Transverse colon (tissue), 4 donors: ENCODE results near the gene FFAR2.

Experiments
- EP300 ChIP-seq: sonication (generic); formaldehyde crosslinking; IDR thresholded peaks from one replicate; pipeline ENCODE4 v1.6.1; 2017; ENCODE audit warnings: antibody characterized with exemption, low read depth
- POLR2A ChIP-seq: fragments of 450-650 bp; IDR thresholded peaks from one replicate; pipeline ENCODE4 v1.6.1; 2016; ENCODE audit warnings: antibody characterized with exemption, mild to moderate bottlenecking, moderate library complexity
- POLR2AphosphoS5 ChIP-seq, 3 donors: sonication (generic); formaldehyde crosslinking; IDR thresholded peaks; one replicate each; pipeline ENCODE4 v1.6.1; 2016; ENCODE audit warnings: antibody characterized with exemption in 3 of 3
- TF ChIP-seq, protein P1 (sequence below), 5 experiments: fragments of 200-600 bp in 3 of 5; fragments of 450-650 bp in 2 of 5; sonication (generic) in 3 of 5; IDR thresholded peaks; 1 replicate in 2 of 5; 2 replicates in 3 of 5; pipeline ENCODE4 v1.5.1; 2016 to 2017; ENCODE audit warnings: antibody characterized with exemption in 5 of 5, inconsistent platforms in 3 of 5, mild to moderate bottlenecking in 2 of 5, moderate library complexity in 1 of 5

DNA sequence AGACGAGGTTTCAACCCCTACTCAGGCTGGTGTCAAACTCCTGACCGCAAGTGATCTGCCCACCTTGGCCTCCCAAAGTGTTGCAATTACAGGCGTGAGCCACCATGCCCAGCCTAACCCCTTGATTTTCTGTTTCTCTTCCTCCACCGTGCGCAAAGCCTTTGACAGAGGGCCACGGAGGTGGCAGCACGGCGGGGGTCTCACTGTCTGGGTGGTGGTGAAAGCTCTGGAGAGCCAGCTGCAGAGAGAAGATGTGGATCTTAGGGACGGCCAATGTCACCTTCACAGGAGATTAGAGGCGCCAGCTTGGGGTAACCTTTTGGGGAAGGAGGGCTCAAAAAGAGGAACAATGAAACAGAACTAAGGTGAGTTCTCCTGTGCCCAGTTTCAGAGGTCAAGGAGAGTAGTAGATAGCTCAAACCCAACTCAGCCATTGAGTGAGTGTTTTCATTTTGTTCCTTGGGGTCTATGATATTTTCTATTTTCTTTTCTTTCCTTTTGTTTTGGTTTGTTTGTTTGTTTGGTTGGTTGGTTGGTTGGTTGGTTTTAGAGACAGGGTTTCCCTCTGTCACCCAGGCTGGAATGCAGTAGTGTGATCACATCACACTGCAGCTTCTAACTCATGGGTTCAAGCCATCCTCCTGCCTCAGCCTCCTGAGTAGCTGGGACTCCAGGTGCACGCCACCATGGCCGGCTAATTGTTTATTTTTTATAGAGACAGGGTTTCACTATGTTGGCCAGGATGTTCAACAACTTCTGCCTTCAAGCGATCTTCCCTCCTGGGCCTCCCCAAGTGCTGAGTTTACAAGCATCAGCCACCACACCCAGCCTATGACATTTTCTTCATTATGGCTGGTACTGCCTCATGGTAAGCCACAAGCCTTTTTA, 39.5 kb upstream of the FFAR2 start:
- TF ChIP-seq, protein P1, sequence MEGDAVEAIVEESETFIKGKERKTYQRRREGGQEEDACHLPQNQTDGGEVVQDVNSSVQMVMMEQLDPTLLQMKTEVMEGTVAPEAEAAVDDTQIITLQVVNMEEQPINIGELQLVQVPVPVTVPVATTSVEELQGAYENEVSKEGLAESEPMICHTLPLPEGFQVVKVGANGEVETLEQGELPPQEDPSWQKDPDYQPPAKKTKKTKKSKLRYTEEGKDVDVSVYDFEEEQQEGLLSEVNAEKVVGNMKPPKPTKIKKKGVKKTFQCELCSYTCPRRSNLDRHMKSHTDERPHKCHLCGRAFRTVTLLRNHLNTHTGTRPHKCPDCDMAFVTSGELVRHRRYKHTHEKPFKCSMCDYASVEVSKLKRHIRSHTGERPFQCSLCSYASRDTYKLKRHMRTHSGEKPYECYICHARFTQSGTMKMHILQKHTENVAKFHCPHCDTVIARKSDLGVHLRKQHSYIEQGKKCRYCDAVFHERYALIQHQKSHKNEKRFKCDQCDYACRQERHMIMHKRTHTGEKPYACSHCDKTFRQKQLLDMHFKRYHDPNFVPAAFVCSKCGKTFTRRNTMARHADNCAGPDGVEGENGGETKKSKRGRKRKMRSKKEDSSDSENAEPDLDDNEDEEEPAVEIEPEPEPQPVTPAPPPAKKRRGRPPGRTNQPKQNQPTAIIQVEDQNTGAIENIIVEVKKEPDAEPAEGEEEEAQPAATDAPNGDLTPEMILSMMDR (IDR thresholded peaks at IDR 0.05), result no peak
- TF ChIP-seq EP300 (no peak), POLR2A (no peak), POLR2AphosphoS5 (IDR thresholded peaks at IDR 0.05) (no peak)
